Measurements from ENCODE around the gene MOSPD2.

DNA sequence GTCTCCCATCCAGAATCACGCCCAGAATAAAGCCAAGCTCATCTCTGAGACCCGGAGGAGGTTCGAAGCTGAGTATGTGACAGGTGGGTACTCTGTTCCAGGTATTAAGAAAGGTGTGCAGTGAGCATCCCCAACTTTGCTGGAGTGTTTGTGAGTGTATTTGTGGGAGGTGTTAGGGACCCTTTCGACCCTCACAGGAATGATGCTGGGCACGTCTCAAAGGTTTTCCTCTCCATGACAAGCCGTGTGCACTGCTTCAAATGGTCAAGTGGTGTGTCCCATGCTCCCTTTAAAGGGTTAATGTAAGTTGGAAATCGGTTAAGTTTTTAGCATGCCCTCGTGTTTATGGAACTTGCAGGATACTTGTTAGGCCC is 442 bp downstream of the MOSPD2 start:
- no peak for TF ChIP-seq NFIC (IDR thresholded peaks at IDR 0.05)
- TF ChIP-seq RAD21 (IDR thresholded peaks at IDR 0.05; ENCODE audit: low read depth), result no peak
- TF ChIP-seq CEBPB (IDR thresholded peaks at IDR 0.05), result no peak
- TF ChIP-seq, protein P1, sequence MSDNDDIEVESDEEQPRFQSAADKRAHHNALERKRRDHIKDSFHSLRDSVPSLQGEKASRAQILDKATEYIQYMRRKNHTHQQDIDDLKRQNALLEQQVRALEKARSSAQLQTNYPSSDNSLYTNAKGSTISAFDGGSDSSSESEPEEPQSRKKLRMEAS (IDR thresholded peaks at IDR 0.05), result no peak
- TF ChIP-seq CREB1 (IDR thresholded peaks at IDR 0.05; ENCODE audit: low read depth), result no peak
- TF ChIP-seq, protein P2, sequence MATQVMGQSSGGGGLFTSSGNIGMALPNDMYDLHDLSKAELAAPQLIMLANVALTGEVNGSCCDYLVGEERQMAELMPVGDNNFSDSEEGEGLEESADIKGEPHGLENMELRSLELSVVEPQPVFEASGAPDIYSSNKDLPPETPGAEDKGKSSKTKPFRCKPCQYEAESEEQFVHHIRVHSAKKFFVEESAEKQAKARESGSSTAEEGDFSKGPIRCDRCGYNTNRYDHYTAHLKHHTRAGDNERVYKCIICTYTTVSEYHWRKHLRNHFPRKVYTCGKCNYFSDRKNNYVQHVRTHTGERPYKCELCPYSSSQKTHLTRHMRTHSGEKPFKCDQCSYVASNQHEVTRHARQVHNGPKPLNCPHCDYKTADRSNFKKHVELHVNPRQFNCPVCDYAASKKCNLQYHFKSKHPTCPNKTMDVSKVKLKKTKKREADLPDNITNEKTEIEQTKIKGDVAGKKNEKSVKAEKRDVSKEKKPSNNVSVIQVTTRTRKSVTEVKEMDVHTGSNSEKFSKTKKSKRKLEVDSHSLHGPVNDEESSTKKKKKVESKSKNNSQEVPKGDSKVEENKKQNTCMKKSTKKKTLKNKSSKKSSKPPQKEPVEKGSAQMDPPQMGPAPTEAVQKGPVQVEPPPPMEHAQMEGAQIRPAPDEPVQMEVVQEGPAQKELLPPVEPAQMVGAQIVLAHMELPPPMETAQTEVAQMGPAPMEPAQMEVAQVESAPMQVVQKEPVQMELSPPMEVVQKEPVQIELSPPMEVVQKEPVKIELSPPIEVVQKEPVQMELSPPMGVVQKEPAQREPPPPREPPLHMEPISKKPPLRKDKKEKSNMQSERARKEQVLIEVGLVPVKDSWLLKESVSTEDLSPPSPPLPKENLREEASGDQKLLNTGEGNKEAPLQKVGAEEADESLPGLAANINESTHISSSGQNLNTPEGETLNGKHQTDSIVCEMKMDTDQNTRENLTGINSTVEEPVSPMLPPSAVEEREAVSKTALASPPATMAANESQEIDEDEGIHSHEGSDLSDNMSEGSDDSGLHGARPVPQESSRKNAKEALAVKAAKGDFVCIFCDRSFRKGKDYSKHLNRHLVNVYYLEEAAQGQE (IDR thresholded peaks at IDR 0.05; ENCODE audit: low read depth), result no peak
- TF ChIP-seq EP300 (IDR thresholded peaks at IDR 0.05; ENCODE audit: borderline replicate concordance), result no peak
- TF ChIP-seq TCF12 (IDR thresholded peaks at IDR 0.05; ENCODE audit: low read depth), result no peak
- no peak for TF ChIP-seq EGR1 (IDR thresholded peaks at IDR 0.05)
- no peak for TF ChIP-seq TAF1 (IDR thresholded peaks at IDR 0.05; ENCODE audit: low read depth)

Data from Ishikawa (cell line).